H1 (cell line): ENCODE results near the gene UTP3. TPM values are rescaled to one million over a fixed set of nuclear protein-coding genes. Genes with fewer than 3 reads are reported as not detected.
A peak's percentile ranks its signal among the peaks of the same experiment; 100 is the strongest.

ENCODE experiments used
- CHD2 ChIP-seq: IDR thresholded peaks from 2 replicates; pipeline ENCODE4 v1.6.1; 2012; ENCODE audit warnings: low read length, improper control_type of control experiment
- KDM5A ChIP-seq: fragments of 200-600 bp; IDR thresholded peaks from 2 replicates; pipeline ENCODE4 v1.7.1; 2012; ENCODE audit warnings: mild to moderate bottlenecking, low read length, inconsistent platforms, mixed read lengths
- PHF8 ChIP-seq: fragments of 200-600 bp; sonication (generic); conservative IDR thresholded peaks from 2 replicates; pipeline ENCODE4 v1.7.1; 2012; ENCODE audit warnings: low read depth, mild to moderate bottlenecking, inconsistent platforms, low read length, moderate library complexity
- RAD21 ChIP-seq, 2 experiments: IDR thresholded peaks in 1 of 2; conservative IDR thresholded peaks in 1 of 2; 2 replicates each; pipeline ENCODE4 v1.6.1; 2011; ENCODE audit warnings: low read depth in 2 of 2, low read length in 2 of 2, improper control_type of control experiment in 1 of 2, inconsistent platforms in 1 of 2, mild to moderate bottlenecking in 1 of 2, moderate library complexity in 1 of 2
- RBBP5 ChIP-seq: IDR thresholded peaks from 2 replicates; pipeline ENCODE4 v1.7.1; 2012; ENCODE audit warnings: low read depth, mild to moderate bottlenecking, inconsistent platforms, low read length, moderate library complexity, borderline replicate concordance
- SIN3A ChIP-seq, 2 experiments: IDR thresholded peaks in 1 of 2; conservative IDR thresholded peaks in 1 of 2; 2 replicates each; pipeline ENCODE4 v1.6.1; 2011 to 2012; ENCODE audit warnings: low read length in 2 of 2, improper control_type of control experiment in 1 of 2, low read depth in 1 of 2, mild to moderate bottlenecking in 1 of 2
- SUZ12 ChIP-seq: fragments of 200-600 bp; sonication (generic); IDR thresholded peaks from 2 replicates; pipeline ENCODE4 v1.6.1; 2012; ENCODE audit warnings: mild to moderate bottlenecking, inconsistent platforms, low read length, moderate library complexity, mixed read lengths
- TAF1 ChIP-seq: IDR thresholded peaks from 2 replicates; pipeline ENCODE4 v1.6.1; 2011; ENCODE audit warnings: mild to moderate bottlenecking, low read depth, low read length
- TAF7 ChIP-seq: optimal IDR thresholded peaks from 2 replicates; pipeline ENCODE3; 2011; ENCODE audit warnings: low read depth, mild to moderate bottlenecking, inconsistent platforms, low read length, moderate library complexity, borderline replicate concordance
- TEAD4 ChIP-seq: IDR thresholded peaks from 2 replicates; pipeline ENCODE4 v1.6.1; 2012; ENCODE audit warnings: low read depth, low read length, inconsistent platforms, mixed read lengths
- polyA plus RNA-seq, 7 experiments: library from polyadenylated mRNA; depleted of rRNA in 3 of 7; stranded (reverse) in 5 of 7; unstranded in 2 of 7; fragments of >200 nt in 5 of 7; fragments of 200-250 nt in 2 of 7; gene quantifications; 1 replicate in 5 of 7; 2 replicates in 1 of 7; 4 replicates in 1 of 7; pipeline versions ENCODE4 v1.2.1 to v1.2.3, GENCODE V29; 2011 to 2013; ENCODE audit warnings: missing spikeins in 2 of 7, mixed read lengths in 2 of 7
- total RNA-seq: library from RNA; stranded (reverse); fragmentation: NEBNext Ultra II Directional; extraction: Animal tissue kit (Norgen Biotek cat#: 25700); gene quantifications from 2 replicates; pipeline ENCODE4 v1.2.1, GENCODE V29; 2021

UTP3 gene
- total and polyA plus RNA-seq, 2 of the 8 experiments (the other 6 are each of a cell fraction or from before 2014, with no cell fraction given): 11.2 to 51.3 TPM

DNA sequence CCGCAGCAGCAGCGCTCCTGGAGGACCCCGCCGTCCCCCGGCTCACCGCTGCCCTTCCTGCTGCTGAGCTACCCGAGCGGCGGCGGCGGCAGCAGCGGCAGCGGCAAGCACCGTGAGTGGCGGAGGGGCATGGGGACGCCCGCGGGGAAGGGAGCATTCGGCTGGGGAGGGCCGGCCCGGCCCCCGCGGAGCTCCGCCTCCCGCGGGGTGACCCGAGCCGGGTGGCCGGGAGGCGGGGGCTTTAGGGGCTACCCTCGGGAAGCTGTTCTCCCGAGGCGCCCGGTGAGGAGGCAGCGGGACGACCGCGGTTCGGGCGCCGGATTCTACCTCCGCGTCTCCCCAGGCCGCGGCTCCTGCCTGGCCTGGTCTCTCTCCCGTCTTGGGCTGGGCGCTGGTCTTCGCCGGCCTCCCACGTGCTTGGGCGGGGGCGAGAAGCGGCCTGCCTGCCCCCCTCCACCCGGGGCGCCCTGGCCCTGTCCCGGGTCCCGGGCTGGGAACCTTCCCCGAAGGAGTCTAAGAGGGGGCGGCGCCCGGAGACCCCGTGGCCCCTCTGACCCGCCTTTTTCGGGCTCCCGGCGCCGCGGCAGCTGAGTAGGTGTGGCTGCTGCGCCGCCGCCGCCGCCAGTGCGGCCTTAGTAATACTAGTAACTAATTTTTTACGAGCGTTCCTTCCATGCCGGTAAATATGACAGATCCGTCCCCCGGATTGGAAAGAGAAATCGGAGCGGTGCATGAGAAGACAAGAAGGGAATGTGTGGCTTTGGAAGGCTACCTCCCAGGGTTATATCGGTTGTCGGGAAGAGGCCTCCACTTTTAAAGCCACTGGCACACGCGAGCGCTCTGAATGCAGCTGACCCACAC is 17.1 kb downstream of the UTP3 start (continued):
- TF ChIP-seq SUZ12 (no peak), TEAD4 (no peak), KDM5A (no peak), PHF8 (peak; percentile 69), CHD2 (peak; percentile 26; the same call in 1 of the 2 replicates), RAD21 (IDR thresholded peaks at IDR 0.05 in 1 of 2, conservative IDR thresholded peaks at IDR 0.05 in 1 of 2; ENCODE audit: low read depth in 2 of 2, low read length in 2 of 2) (0 out of 4 replicates have a peak, but pooled peaks of 1 of the 2 experiments have one; percentile 6), TAF1 (no peak), SIN3A (conservative IDR thresholded peaks at IDR 0.05 in 1 of 2, IDR thresholded peaks at IDR 0.05 in 1 of 2; ENCODE audit: low read depth in 1 of 2, low read length in 2 of 2) (peak in 1 of 2 experiments; percentile 36; a peak in 2 of 4 replicates), RBBP5 (0 out of 2 replicates have a peak, but pooled peaks have one; percentile 8), TAF7 (no peak)
